Measurements from ENCODE around the gene CNTNAP2.

DNA sequence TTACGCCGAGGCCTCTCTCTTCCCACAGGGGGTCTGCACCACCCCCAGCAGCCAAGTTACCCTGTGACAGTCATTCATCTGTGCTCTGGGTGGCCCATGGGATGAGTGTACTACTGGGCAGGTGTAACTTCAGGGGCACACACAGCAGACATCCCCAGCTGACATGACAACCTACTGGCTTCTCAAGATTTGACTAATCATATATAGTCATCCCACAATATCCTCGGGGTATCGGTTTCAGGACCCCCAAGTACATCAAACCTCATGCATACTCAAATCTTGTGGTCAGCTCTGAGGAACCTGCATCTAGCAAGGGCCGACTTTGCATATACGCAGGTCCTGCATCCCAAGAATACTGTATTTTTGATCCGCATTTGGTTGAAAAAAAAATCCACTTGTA lies 2137.0 kb downstream of the CNTNAP2 start:
- TF ChIP-seq POLR2A (IDR thresholded peaks at IDR 0.05), result no peak
- TF ChIP-seq, protein P1, sequence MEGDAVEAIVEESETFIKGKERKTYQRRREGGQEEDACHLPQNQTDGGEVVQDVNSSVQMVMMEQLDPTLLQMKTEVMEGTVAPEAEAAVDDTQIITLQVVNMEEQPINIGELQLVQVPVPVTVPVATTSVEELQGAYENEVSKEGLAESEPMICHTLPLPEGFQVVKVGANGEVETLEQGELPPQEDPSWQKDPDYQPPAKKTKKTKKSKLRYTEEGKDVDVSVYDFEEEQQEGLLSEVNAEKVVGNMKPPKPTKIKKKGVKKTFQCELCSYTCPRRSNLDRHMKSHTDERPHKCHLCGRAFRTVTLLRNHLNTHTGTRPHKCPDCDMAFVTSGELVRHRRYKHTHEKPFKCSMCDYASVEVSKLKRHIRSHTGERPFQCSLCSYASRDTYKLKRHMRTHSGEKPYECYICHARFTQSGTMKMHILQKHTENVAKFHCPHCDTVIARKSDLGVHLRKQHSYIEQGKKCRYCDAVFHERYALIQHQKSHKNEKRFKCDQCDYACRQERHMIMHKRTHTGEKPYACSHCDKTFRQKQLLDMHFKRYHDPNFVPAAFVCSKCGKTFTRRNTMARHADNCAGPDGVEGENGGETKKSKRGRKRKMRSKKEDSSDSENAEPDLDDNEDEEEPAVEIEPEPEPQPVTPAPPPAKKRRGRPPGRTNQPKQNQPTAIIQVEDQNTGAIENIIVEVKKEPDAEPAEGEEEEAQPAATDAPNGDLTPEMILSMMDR (IDR thresholded peaks at IDR 0.05), result no peak
